ENCODE data around the gene SAYSD1.
"Not testable (repeated sequence)": the region's sequence is repeated elsewhere in the genome, so short reads cannot be mapped to it uniquely, and the experiment has no call there.

The SAYSD1 gene

GRCh38 chr6:39114704-39115599 lies at the start of gene SAYSD1:
Gene SAYSD1, minus strand, starts transcription at chr6:39115186. Its CDS starts 97 bp downstream, at chr6:39115089.
- DNase-seq, result peak; percentile 96

GRCh38 chr6:39157511-39157910 lies 42.5 kb upstream of the SAYSD1 start:
- DNase-seq, result no peak

GRCh38 chr6:39156801-39157200 lies 41.8 kb upstream of the SAYSD1 start:
- DNase-seq, result no peak

GRCh38 chr6:39154705-39155104 lies 39.7 kb upstream of the SAYSD1 start:
- DNase-seq, result no peak

GRCh38 chr6:39153766-39154397 lies 38.9 kb upstream of the SAYSD1 start:
- DNase-seq, result no peak

GRCh38 chr6:39152262-39152661 lies 37.3 kb upstream of the SAYSD1 start:
- no peak for DNase-seq

- DNase-seq, result no peak
Observed at GRCh38 chr6:39151211-39151610, 36.2 kb upstream of the SAYSD1 start.

- no peak for DNase-seq
Observed at GRCh38 chr6:39144481-39145173, 29.6 kb upstream of the SAYSD1 start.

GRCh38 chr6:39143238-39143930 lies 28.4 kb upstream of the SAYSD1 start:
- no peak for DNase-seq

GRCh38 chr6:39140556-39141167 lies 25.7 kb upstream of the SAYSD1 start:
- DNase-seq, result no peak

GRCh38 chr6:39137245-39137644 lies 22.3 kb upstream of the SAYSD1 start:
- DNase-seq, result no peak

- not testable (repeated sequence) for DNase-seq
Observed at GRCh38 chr6:39136207-39136606, 21.2 kb upstream of the SAYSD1 start.

GRCh38 chr6:39134761-39135160 lies 19.8 kb upstream of the SAYSD1 start:
- DNase-seq, result not testable (repeated sequence)

GRCh38 chr6:39130691-39131090 lies 15.7 kb upstream of the SAYSD1 start:
- no peak for DNase-seq

- DNase-seq, result no peak
Observed at GRCh38 chr6:39128832-39129231, 13.8 kb upstream of the SAYSD1 start.

- DNase-seq, result no peak
Observed at GRCh38 chr6:39128106-39128505, 13.1 kb upstream of the SAYSD1 start.

- no peak for DNase-seq
Observed at GRCh38 chr6:39124114-39124513, 9.1 kb upstream of the SAYSD1 start.

GRCh38 chr6:39118921-39119320 lies 3.9 kb upstream of the SAYSD1 start:
- no peak for DNase-seq

- no peak for DNase-seq
Observed at GRCh38 chr6:39114388-39114703, 640 bp downstream of the SAYSD1 start.

GRCh38 chr6:39113788-39114187 lies 1.2 kb downstream of the SAYSD1 start:
- DNase-seq, result no peak

- DNase-seq, result no peak
Observed at GRCh38 chr6:39111280-39111679, 3.7 kb downstream of the SAYSD1 start.

- no peak for DNase-seq
Observed at GRCh38 chr6:39108041-39108839, 6.7 kb downstream of the SAYSD1 start.
